Cardiac muscle cell (in vitro differentiated cells and primary cell): ENCODE results near the gene TRPV4. TPM values are rescaled to one million over a fixed set of nuclear protein-coding genes. Genes with fewer than 3 reads are reported as not detected.

Experiments used
- DNase-seq, 2 donors: peaks; one replicate each; pipeline versions ENCODE4 v3.0.0 to v3.0.0-alpha.2; 2010 to 2017; ENCODE audit warnings: low read depth in 1 of 2, low spot score in 1 of 2
- H3K27ac ChIP-seq: fragments of 200-600 bp; sonication (generic); 2 replicates; pipeline ENCODE4 v1.5.1; 2016
- H3K27me3 ChIP-seq: fragments of 200-600 bp; sonication (generic); 2 replicates; pipeline ENCODE4 v1.6.0; 2016; ENCODE audit warnings: control low read depth
- H3K36me3 ChIP-seq: fragments of 200-600 bp; sonication (generic); 2 replicates; pipeline ENCODE4 v1.5.1; 2016; ENCODE audit warnings: control low read depth
- H3K4me1 ChIP-seq: fragments of 200-600 bp; sonication (generic); 2 replicates; pipeline ENCODE4 v1.8.1; 2017; ENCODE audit warnings: low read depth, mild to moderate bottlenecking, mixed run types
- H3K4me3 ChIP-seq: fragments of 200-600 bp; sonication (generic); 2 replicates; pipeline ENCODE4 v1.5.1; 2016; ENCODE audit warnings: mild to moderate bottlenecking
- H3K9me3 ChIP-seq: fragments of 200-600 bp; sonication (generic); 2 replicates; pipeline ENCODE4 v1.5.1; 2017; ENCODE audit warnings: low read depth, mild to moderate bottlenecking, control low read depth
- CTCF ChIP-seq: IDR thresholded peaks from 2 replicates; pipeline ENCODE4 v1.5.1; 2012; ENCODE audit warnings: low read depth, mild to moderate bottlenecking, low read length
- polyA plus RNA-seq: library from polyadenylated mRNA; unstranded; fragments of >200 nt; fragmentation: Nextera tagmentation; extraction: Ambion mirVana; gene quantifications from 2 replicates; pipeline ENCODE4 v1.2.1, GENCODE V29; 2016
- total RNA-seq: library from RNA; depleted of rRNA; stranded (reverse); fragments of >200 nt; gene quantifications from 2 replicates; pipeline ENCODE4 v1.2.3, GENCODE V29; 2016

Gene TRPV4
- total RNA-seq = 1.2 and 4.1 TPM in 2 replicates
- 2.4 and 6.4 TPM in 2 replicates for polyA plus RNA-seq

- TF ChIP-seq CTCF = no peak
- Histone ChIP-seq H3K4me3 (peak within 1 kb of the TSS; percentile 38), H3K4me1 (no peaks in the 10 kb centered on the region), H3K9me3 (no peaks in the 10 kb centered on the region), H3K36me3 (no peaks in the 10 kb centered on the region), H3K27ac (no peak within 1 kb of the TSS), H3K27me3 (no peaks in the 10 kb centered on the region)
- peak; percentile 68 to 79 for DNase-seq
Measured at GRCh38 chr12:109833307-109834189, at the start of gene TRPV4. Gene TRPV4, minus strand, starts transcription at chr12:109833398. Its CDS starts 18,602 bp downstream, at chr12:109814796.

GRCh38 chr12:109881752-109882151 lies 48.6 kb upstream of the TRPV4 start:
- Histone ChIP-seq H3K4me1 (peaks cover 12% of the 10 kb centered on the region), H3K27ac (no peak overlapping the region), H3K27me3 (peaks cover 3% of the 10 kb centered on the region), H3K36me3 (no peaks in the 10 kb centered on the region), H3K9me3 (no peaks in the 10 kb centered on the region), H3K4me3 (no peak overlapping the region)
- TF ChIP-seq CTCF = no peak
- no peak for DNase-seq

- Histone ChIP-seq H3K4me3 (peak overlapping the region; percentile 89), H3K4me1 (peaks cover 12% of the 10 kb centered on the region), H3K9me3 (no peaks in the 10 kb centered on the region), H3K36me3 (no peaks in the 10 kb centered on the region), H3K27ac (no peak overlapping the region), H3K27me3 (peaks cover 3% of the 10 kb centered on the region)
- no peak for TF ChIP-seq CTCF
- DNase-seq = peak in 1 of 2 donors; percentile 37
Measured at GRCh38 chr12:109880938-109881337, 47.7 kb upstream of the TRPV4 start.

- DNase-seq = peak; percentile 81 to 95
- H3K4me3 ChIP-seq = peak within 1 kb of the TSS; percentile 89
- no peaks in the 10 kb centered on the region for H3K9me3 ChIP-seq
- peaks cover 19% of the 10 kb centered on the region for H3K4me1 ChIP-seq
- TF ChIP-seq CTCF = peak; percentile 20
- peaks cover 3% of the 10 kb centered on the region for H3K27me3 ChIP-seq
- H3K36me3 ChIP-seq = no peaks in the 10 kb centered on the region
- H3K27ac ChIP-seq = no peak within 1 kb of the TSS
Measured at GRCh38 chr12:109880043-109880931, 47.1 kb upstream of the TRPV4 start, which contains the start of gene GLTP. Gene GLTP, minus strand, starts transcription at chr12:109880541. Its CDS starts 167 bp downstream, at chr12:109880374.

GRCh38 chr12:109879351-109880042 lies 46.3 kb upstream of the TRPV4 start:
- peak; percentile 14 for DNase-seq
- Histone ChIP-seq H3K4me1 (peaks cover 20% of the 10 kb centered on the region), H3K27ac (no peak overlapping the region), H3K27me3 (peaks cover 3% of the 10 kb centered on the region), H3K36me3 (no peaks in the 10 kb centered on the region), H3K9me3 (no peaks in the 10 kb centered on the region), H3K4me3 (peak overlapping the region; percentile 89)
- no peak for TF ChIP-seq CTCF
